Fibroblast of lung (primary cell): ENCODE data around the gene AP3S1. TPM values are rescaled to one million over a fixed set of nuclear protein-coding genes. Genes with fewer than 3 reads are reported as not detected.
"Not testable (repeated sequence)": the region's sequence is repeated elsewhere in the genome, so short reads cannot be mapped to it uniquely, and the experiment has no call there.

ENCODE experiments used
- DNase-seq, 2 donors: peaks; one replicate each; pipeline versions ENCODE4 v3.0.0 to v3.0.0-alpha.2; 2010; ENCODE audit warnings: low read depth in 2 of 2
- H2AFZ ChIP-seq: 2 replicates; pipeline ENCODE4 v1.5.1; 2012; ENCODE audit warnings: low read length, control low read depth, inconsistent platforms
- H3K27ac ChIP-seq: 2 replicates; pipeline ENCODE4 v1.5.1; 2011; ENCODE audit warnings: low read length, control low read depth; ENCODE audit not compliant: insufficient read depth
- H3K27me3 ChIP-seq: 2 replicates; pipeline ENCODE4 v1.5.1; 2011; ENCODE audit warnings: mild to moderate bottlenecking, low read length; ENCODE audit not compliant: control insufficient read depth, insufficient read depth
- H3K36me3 ChIP-seq: 2 replicates; pipeline ENCODE4 v1.5.1; 2011; ENCODE audit warnings: low read length; ENCODE audit not compliant: control insufficient read depth, insufficient read depth
- H3K4me1 ChIP-seq: 2 replicates; pipeline ENCODE4 v1.5.1; 2011; ENCODE audit warnings: low read length; ENCODE audit not compliant: control insufficient read depth, insufficient read depth; ENCODE audit errors: extremely low read depth
- H3K4me2 ChIP-seq: 2 replicates; pipeline ENCODE4 v1.5.1; 2011; ENCODE audit warnings: low read length, control low read depth; ENCODE audit not compliant: insufficient read depth; ENCODE audit errors: extremely low read depth
- H3K4me3 ChIP-seq, 4 experiments: fragments of 200-600 bp in 1 of 4; sonication (generic) in 1 of 4; replicated peaks in 1 of 4; 2 replicates each; pipeline ENCODE4 v1.5.1; 2011 to 2016; ENCODE audit warnings: low read length in 4 of 4, low read depth in 3 of 4, mild to moderate bottlenecking in 3 of 4, control low read depth in 2 of 4, inconsistent platforms in 1 of 4, mixed read lengths in 1 of 4; ENCODE audit not compliant: insufficient read depth in 1 of 4; ENCODE audit errors: control extremely low read depth in 1 of 4
- H3K79me2 ChIP-seq: 2 replicates; pipeline ENCODE4 v1.5.1; 2012; ENCODE audit warnings: mild to moderate bottlenecking, low read length, inconsistent platforms; ENCODE audit not compliant: control insufficient read depth, insufficient read depth
- H3K9ac ChIP-seq: 2 replicates; pipeline ENCODE4 v1.5.1; 2011; ENCODE audit warnings: mild to moderate bottlenecking, low read length, control low read depth; ENCODE audit not compliant: insufficient read depth
- H3K9me3 ChIP-seq: 2 replicates; pipeline ENCODE4 v1.5.1; 2012; ENCODE audit warnings: low read depth, low read length; ENCODE audit not compliant: control insufficient read depth, insufficient read depth
- H4K20me1 ChIP-seq: 2 replicates; pipeline ENCODE4 v1.5.1; 2011; ENCODE audit warnings: low read length; ENCODE audit not compliant: control insufficient read depth, insufficient read depth; ENCODE audit errors: extremely low read depth
- EZH2 ChIP-seq: IDR thresholded peaks from 2 replicates; pipeline ENCODE4 v1.5.1; 2012; ENCODE audit warnings: low read length, control low read depth, mild to moderate bottlenecking; ENCODE audit errors: missing control alignments
- polyA plus RNA-seq, 2 donors: library from polyadenylated mRNA; depleted of rRNA in 1 of 2; stranded (reverse) in 1 of 2; unstranded in 1 of 2; fragments of >200 nt; gene quantifications; 2 replicates each; pipeline ENCODE4 v1.2.1, GENCODE V29; 2011 to 2012; ENCODE audit warnings: missing spikeins in 1 of 2
- total RNA-seq: library from RNA; depleted of rRNA; stranded (reverse); fragments of >200 nt; gene quantifications from 2 replicates; pipeline ENCODE4 v1.2.1, GENCODE V29; 2014
- TF ChIP-seq, protein P1 (sequence below), 2 donors: IDR thresholded peaks in 1 of 2; conservative IDR thresholded peaks in 1 of 2; 1 replicate in 1 of 2; 2 replicates in 1 of 2; pipeline ENCODE4 v1.5.1; 2011 to 2012; ENCODE audit warnings: low read length in 2 of 2, control low read depth in 1 of 2, inconsistent platforms in 1 of 2, low read depth in 1 of 2, mild to moderate bottlenecking in 1 of 2

AP3S1 gene
- total and polyA plus RNA-seq, 2 donors (not counting 1 experiment from before 2014, with no cell fraction given): 86.7 to 165 TPM

- H3K4me1 ChIP-seq: peaks cover 4% of the 10 kb centered on the region
- no peaks in the 10 kb centered on the region for H4K20me1 ChIP-seq
- H2AFZ ChIP-seq: no peak overlapping the region
- H3K36me3 ChIP-seq: no peaks in the 10 kb centered on the region
- H3K9me3 ChIP-seq: no peaks in the 10 kb centered on the region
- peak overlapping the region in 2 of 4 experiments; percentile 10 to 37 for H3K4me3 ChIP-seq
- H3K9ac ChIP-seq: no peak overlapping the region
- no peaks in the 10 kb centered on the region for H3K79me2 ChIP-seq
- no peaks in the 10 kb centered on the region for H3K27me3 ChIP-seq
- H3K27ac ChIP-seq: peak overlapping the region; percentile 52
- DNase-seq: peak; percentile 34 to 57
- peak overlapping the region; percentile 39 for H3K4me2 ChIP-seq
- TF ChIP-seq EZH2: no peak
- TF ChIP-seq, protein P1, sequence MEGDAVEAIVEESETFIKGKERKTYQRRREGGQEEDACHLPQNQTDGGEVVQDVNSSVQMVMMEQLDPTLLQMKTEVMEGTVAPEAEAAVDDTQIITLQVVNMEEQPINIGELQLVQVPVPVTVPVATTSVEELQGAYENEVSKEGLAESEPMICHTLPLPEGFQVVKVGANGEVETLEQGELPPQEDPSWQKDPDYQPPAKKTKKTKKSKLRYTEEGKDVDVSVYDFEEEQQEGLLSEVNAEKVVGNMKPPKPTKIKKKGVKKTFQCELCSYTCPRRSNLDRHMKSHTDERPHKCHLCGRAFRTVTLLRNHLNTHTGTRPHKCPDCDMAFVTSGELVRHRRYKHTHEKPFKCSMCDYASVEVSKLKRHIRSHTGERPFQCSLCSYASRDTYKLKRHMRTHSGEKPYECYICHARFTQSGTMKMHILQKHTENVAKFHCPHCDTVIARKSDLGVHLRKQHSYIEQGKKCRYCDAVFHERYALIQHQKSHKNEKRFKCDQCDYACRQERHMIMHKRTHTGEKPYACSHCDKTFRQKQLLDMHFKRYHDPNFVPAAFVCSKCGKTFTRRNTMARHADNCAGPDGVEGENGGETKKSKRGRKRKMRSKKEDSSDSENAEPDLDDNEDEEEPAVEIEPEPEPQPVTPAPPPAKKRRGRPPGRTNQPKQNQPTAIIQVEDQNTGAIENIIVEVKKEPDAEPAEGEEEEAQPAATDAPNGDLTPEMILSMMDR (conservative IDR thresholded peaks at IDR 0.05 in 1 of 2, IDR thresholded peaks at IDR 0.05 in 1 of 2; ENCODE audit: low read depth in 1 of 2, low read length in 2 of 2): no peak
Measured at GRCh38 chr5:115895821-115896220, 54.1 kb downstream of the AP3S1 start.

GRCh38 chr5:115898656-115899055 lies 56.9 kb downstream of the AP3S1 start:
- H3K4me3 ChIP-seq: no peak overlapping the region
- no peaks in the 10 kb centered on the region for H3K27me3 ChIP-seq
- H3K4me1 ChIP-seq: peaks cover 4% of the 10 kb centered on the region
- H3K36me3 ChIP-seq: no peaks in the 10 kb centered on the region
- H3K9me3 ChIP-seq: no peaks in the 10 kb centered on the region
- H3K4me2 ChIP-seq: no peak overlapping the region
- peak in 1 of 2 donors; percentile 63 for DNase-seq
- H3K9ac ChIP-seq: no peak overlapping the region
- H3K79me2 ChIP-seq: no peaks in the 10 kb centered on the region
- TF ChIP-seq, protein P1 (conservative IDR thresholded peaks at IDR 0.05 in 1 of 2, IDR thresholded peaks at IDR 0.05 in 1 of 2; ENCODE audit: low read depth in 1 of 2, low read length in 2 of 2): no peak
- no peak for TF ChIP-seq EZH2
- H3K27ac ChIP-seq: no peak overlapping the region
- no peak overlapping the region for H2AFZ ChIP-seq
- H4K20me1 ChIP-seq: no peaks in the 10 kb centered on the region

GRCh38 chr5:115907177-115907576 lies 65.4 kb downstream of the AP3S1 start:
- no peaks in the 10 kb centered on the region for H3K79me2 ChIP-seq
- H3K27me3 ChIP-seq: no peaks in the 10 kb centered on the region
- H3K4me3 ChIP-seq: no peak overlapping the region
- no peaks in the 10 kb centered on the region for H3K9me3 ChIP-seq
- no peak overlapping the region for H3K9ac ChIP-seq
- no peaks in the 10 kb centered on the region for H3K36me3 ChIP-seq
- no peak for DNase-seq
- H3K4me1 ChIP-seq: no peaks in the 10 kb centered on the region
- H3K27ac ChIP-seq: no peak overlapping the region
- TF ChIP-seq, protein P1 (conservative IDR thresholded peaks at IDR 0.05 in 1 of 2, IDR thresholded peaks at IDR 0.05 in 1 of 2; ENCODE audit: low read depth in 1 of 2, low read length in 2 of 2): no peak
- no peak for TF ChIP-seq EZH2
- no peak overlapping the region for H2AFZ ChIP-seq
- no peaks in the 10 kb centered on the region for H4K20me1 ChIP-seq
- no peak overlapping the region for H3K4me2 ChIP-seq

DNA sequence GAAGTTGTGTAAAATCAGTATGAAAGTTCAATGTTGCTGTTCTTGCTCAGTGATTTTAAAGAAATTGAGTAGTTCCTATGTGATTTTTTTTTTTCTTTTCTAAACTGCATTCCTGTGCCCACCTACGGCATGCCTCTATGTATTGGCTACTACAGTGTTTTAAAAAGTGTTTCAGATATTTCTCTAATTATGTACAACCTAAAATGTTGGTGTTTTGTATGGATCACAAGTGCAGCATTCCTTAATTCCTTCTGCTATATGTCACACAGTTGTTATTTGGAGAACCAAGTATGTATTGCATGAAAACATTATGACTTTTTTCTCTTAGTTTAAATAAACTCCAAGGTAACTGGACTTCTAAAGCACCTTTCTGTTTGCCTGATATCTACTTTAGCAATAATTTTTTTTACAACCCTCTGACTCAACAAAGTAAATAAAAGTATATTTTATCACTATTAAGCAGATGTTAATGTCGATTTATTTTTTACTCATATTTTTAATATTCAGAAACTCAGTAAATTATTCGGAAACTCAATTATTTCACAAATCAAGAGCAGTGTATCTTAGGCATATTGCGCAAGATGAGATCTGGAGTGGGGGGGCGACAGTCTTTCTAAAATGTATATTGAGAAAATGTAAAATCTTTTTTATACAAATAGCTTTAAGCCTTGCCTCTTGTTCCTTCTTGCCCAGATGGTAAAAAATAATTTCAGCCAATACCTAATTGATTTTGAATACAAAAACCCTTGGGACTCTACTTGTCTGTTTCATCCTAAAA lies 72.1 kb downstream of the AP3S1 start:
- H3K9me3 ChIP-seq, H3K27me3 ChIP-seq, H3K9ac ChIP-seq, H3K27ac ChIP-seq, H3K79me2 ChIP-seq, DNase-seq, H3K4me2 ChIP-seq, H3K4me1 ChIP-seq, H3K4me3 ChIP-seq, H2AFZ ChIP-seq, H3K36me3 ChIP-seq, H4K20me1 ChIP-seq: not testable (repeated sequence)
